ENCODE data around the gene PPARA.

PPARA gene

DNA sequence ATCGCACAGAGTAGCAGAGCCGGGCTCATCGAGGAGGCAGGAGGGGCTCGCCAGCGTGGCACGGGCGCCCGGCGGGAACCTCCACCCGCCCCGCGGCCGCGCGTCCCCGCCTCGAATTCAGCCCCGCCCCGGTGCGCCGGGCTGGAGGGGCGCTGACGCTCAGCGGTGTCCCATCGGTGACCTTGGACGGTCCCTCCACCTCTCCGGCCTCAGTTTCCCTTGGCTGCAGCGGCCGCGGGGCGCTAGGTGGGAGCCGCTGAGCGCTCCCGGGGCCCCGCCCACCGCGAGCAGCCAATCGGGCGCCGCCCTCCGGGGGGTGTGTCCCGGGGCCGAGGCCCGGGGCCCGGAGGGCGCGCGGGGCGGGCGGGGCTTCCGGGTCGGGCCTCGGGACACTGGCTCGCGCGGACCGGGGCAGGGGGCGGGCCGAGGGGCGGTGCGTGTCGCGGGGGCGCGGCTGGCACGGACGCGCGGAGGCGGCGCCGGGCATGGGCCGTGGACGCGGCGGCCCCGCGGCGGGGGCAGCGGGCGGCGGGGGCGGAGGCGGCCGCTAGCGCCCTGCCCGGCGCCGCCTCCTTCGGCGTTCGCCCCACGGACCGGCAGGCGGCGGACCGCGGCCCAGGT, at the start of gene PPARA:
Gene PPARA (plus strand): TSS at position 493 of the 621 bp plus-strand sequence. CDS start 47,858 bp downstream, outside the sequence.
- DNase-seq: peak; percentile 82 to 87

DNA sequence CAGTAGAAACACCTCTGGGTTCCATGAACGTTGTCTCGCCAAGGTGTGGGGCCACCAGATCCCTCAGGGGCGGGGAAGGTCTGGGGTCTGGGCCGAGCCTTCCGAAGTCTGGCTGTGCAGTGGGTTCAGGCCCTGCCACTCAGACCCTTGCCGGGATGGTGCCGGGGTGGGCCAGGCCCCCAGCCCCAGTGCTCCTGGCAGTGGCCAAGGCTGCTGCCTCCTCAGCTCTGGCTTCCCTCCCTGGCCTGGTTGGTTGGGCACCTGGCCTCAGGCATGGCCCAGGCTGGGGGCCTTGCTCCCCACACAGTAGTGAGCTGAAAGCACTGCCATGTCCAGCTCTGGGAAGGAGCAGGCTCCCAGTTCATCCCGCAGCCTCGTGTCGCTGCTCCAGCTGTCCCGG, 48.2 kb upstream of the PPARA start:
- no peak for DNase-seq

DNA sequence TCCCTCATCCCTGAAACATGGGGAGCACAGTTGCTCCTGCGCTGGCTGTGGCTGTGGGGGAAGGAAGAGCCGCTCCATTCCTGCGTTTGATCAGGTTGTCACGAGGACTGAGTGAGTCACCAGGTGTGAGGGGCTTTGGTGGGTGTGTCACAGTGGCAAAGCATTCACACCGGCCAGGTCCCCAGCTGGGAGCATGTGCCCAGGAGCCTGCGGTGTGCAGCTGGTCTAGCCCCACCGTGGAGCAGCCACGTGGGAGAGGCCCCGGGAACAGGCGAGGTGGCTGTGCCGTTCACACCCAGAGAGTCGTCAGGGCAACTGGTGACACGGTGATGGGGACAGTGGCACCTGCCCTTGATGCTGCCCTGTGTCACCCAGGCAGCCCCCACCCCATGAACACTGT, 47.6 kb upstream of the PPARA start:
- DNase-seq: no peak

DNA sequence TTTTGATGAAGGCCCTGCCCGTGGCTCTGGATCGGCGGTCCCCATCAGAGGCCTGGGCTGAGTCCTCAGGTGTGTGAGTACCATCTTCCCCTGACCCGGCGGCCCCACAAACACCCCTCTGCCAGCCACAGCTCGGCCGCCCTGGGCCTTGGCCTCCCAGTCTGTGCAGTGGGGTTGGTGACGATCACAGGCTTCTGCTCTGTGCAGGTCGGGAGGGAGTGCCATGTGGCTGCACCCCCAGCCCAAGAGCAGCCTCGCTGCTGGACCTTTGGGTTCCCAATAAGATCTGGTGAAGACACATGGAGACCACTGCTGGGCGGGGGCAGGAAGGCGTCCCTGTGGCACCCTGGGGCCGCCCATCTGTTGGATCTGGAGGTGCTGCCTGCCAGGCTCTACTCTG, 47.1 kb upstream of the PPARA start:
- DNase-seq: no peak

DNA sequence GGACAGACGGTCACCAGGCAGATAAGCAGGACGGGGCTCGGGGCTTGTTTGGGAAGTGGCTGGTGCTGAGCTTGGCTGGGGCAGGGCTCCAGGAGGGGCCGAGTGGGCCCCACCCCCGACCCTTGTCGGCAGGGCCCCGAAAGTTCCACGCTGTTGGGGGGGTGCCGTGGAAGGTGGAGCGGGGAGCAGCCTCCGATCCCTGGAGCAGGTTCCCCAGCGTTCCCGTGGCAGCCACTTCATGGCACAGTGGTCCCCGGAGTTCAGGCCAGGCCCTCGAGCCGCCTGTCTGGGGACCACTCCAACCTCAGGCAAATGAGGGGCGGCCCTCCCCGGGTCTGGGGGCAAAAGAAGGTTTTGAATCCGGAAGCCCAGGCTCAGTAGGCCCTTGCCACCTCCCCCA, 46.7 kb upstream of the PPARA start:
- DNase-seq: no peak

DNA sequence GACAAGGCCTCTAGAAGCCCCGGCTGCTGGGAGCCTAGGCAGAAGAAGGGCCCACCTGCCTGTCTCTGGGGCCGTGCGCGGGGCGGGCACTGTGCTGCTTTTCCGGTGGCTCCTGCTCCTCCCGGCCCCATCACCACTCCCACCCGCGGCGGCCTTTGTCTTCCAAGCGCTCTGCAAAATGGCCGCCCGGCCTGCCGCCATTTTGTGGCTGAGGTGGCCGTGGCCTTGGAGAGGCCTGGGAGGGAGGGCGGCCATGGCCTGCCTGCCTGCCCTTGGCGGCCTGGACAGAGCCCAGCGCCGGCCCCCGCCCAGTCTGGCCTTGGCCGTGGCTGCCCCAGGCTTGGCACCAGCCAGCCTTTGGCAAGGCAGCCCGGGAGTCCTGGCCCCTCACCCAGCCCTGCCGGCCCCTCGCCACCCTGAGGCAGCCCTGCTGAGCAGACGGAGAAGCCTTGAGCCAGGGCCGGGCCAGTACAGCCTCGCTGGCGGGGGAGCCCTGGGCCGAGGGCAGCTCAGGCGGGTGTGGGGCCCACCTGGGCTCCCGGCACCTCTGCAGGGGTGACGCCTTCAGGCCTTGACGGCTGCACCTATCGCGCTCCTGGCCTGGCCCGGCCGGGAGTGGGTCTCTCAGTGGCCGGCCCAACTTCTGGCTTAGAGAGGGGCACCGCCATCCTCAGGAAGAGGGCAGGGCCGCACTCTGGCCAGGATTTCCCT, 46.0 kb upstream of the PPARA start:
- DNase-seq: peak; percentile 53 to 67

DNA sequence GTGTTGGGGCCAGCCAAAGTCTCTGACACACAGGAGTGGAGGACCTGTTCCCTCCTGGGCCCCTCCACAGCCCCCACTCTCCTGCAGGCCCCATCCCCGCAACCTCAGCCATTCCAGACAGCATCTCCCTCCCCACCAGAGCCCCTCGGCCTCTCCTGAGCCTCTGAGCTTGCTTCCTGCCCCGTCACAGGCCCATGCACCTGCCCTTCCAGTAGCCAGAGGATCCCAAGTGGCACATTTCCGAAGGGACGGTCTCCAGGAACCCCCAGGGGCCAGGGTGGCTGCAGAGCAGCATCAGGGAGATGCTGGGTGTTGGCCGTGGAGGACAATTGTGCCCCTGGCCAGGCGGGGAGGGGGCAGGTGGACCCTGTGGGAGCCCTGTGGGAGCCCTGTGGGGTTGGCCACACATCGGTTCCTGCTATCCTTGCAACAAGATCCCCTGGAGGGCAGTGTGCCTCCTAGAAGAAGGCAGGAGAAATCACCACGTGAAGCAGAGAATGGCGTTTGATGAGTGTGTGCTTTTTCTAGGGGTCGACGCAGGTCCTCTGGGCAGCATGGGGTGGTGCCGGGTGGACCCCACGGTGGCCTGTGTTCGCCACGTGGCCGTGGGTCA, 45.3 kb upstream of the PPARA start:
- DNase-seq: no peak

DNA sequence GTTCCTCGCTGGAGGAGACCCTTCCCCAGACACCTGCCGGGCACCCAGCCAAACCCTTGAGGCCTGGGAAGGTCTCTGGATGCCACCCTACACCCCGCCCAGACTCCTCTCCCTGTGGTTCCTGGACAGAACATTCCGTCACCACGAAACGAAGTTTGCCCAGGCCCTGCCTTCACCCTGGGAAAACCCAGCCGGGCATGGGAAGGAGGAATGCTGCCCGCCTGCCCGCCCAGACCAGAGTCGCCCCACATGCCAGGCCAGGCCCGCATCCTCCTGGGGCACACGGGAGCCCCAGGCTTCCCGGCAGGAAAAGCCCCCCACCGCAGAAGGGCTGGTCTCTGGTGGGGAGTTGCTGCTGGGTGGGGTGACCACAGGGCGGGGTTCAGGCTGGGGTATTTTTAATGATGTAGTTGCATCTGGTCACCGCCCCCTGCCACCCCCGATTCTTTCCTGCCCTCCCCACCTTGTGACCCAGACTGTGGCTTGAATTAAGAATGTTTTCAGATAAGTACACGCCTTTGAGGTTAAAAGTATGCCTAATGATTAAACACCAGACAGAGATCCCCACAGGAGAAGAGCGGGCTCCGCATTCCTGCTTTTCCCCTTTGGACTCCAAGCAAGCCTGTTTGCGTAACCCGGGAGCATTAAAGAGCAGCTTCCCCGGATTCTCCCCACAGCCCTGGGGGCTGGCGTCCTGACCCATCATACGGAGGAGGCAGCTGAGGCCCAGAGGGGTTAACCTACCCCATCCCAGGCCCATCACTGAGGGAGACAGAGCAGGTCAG, 44.6 kb upstream of the PPARA start:
- DNase-seq: no peak

DNA sequence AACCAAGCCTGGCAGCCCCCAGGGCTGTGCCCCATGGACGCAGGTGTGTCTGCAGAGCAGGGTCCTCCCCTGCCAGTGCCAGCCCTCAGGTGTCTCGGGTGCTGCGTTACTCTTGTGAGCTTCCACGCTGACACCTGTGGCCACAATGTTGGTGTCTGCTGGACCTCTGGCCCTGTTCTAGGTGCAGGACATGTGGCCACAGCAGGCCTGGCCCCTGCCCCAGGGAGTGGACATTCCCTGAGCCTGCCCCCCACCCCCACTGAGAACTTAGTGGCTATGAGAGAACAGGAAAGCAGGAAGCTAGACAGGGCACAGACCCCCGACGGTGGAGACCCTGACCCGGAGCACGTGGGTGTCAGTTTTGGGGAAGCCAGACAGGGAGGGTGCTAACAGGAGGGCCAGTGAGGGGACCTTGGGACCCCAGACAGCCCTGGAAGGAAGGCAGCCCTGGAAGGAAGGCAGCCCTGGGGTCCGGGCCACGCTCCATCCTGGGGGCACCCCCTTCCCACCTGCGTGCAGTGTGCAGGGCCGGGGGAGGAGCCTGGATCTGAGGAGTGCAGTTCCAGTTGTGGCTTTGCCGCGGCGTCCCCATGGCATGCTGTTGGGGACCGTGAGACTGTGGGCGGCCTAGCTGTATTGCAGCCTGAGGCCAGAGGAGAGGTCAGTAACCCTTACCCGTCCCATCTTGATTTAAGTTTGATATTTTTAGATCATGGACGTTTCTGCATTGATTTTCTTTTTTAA, 43.9 kb upstream of the PPARA start:
- DNase-seq: no peak

DNA sequence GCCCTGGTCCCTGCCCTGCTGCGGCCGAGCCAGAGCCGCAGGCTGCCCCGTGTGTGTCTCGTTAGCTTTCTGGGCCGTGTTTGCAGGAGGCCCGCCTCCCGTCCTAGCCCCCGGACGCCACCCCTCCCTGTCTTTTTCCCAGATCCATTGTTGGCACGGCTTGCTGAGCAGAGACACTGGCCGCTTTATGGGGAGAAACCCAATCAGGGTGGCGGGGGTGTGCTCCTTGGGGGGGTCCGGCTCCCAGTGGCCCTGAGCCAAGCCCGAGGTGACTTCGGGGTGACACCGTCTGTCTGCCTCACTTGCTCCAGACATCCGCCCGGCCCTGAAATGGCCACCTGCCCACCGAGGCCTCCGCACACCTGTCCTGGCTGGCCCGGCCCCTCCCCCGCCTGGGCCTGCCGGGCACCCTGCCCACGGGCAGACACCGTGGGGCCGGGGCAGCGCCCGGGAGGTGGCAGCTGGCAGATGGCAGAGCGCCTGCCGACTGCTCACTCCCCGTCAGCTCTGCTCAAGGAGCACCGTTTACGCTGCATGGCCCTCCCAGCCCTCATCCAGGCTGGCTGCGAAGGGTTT, 43.1 kb upstream of the PPARA start:
- peak; percentile 73 to 86 for DNase-seq

DNA sequence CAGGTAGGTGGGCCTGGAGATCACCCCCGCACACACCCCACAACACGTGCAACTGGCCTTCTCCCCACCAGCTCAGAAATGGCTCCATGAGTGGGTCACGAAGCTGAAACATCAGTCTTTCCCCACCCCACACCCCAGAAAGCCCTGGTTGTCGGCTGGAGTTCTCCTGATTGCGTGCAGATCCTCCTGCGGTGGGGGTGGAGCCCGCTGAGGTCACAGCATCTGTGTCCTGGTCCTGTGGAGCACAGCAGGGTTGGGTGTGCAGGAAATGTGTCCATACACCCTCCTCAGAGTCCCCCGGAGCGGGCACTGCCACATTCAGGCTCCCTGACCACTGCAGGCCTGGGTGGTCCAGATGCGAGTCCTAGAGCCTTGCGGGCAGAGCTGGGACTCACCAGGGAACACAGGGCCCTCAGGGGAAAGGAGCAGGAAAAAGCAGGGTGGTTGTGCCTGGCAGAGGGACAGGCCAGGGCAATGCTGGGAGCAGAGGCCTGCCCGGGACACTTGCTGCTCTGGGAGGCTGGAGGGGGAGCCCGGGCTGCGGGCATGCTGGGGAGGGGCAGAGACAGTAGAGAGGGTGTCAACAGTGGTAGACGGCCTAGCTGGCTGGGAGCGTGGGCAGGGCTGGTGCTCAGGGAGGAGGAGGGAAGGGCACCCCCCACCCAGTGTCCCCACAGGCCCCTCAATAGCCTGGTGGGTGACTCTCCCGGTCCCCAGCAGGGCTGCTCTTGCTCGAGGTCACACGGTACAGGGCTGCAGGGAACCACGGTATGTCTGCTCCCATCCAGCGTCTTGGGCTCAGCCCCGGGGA, 42.4 kb upstream of the PPARA start:
- DNase-seq: peak in 1 of 2 donors; percentile 44

DNA sequence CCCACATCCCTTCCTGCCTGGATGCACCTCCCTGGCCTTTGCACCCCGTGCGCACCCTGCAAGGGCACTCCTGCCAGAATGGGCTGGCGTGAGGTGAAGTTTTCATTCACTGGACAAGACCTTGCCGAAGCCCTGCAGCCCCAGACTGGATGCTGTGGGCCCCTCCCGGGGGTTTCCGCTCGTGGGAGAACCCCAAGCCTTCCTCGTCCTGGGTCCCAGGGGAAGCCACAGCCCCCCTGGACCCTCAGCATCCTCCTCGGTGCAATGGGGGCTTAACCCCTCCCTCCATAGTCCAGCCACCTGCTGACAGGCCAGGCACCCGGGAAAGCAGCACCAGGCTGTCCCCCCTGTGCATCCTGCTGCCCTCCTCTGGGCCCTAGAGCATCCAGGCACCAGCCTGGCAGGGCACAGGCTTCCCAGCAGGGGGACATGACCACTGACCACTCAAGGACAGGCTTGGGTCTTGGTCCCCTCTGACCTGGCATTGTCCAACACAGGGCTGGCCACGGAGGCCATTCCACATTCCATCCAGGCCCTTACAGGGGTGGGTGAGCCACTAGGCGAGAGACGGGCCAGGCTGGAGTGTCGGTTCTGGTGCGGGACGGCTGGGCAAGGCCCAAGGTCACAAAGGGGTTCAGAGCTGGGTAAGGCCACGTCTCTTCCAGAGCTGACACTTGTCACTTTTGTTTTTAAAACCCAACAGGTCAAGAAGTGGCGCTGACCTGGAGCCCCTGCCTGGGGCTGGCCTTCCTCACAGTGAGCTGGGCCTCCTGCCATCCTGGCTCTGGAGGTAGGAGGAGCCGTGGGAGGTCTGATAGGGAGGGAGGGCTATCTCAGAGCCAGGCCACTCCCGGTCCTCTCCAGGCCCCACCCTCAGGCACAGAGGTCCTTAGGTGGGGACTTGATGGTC, 41.5 kb upstream of the PPARA start:
- no peak for DNase-seq

DNA sequence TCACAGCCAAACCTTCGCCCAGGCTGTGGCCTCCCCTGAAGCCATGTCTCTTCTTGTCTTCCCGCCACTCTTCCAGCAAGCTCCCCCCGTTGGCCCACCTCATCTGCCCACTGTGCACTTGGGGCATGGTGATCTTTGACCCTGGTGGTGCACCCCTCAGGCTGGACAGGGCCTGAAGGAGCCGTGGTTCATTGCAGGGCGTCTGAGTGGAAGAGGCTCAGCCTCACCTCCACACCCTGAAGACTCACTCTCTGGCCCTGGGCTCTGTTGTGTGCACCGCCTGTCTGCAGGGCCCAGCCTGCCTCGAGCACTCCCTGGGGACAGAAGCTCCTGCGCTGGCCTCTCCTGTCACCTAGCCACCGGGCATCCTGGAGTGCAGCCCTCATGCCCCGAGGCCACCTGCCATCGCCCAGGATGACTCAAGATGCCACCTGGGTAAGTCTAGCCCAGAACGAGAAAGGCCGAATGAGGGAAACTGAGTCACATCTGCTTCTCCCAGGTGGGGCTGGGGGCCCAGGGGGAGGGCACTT, 40.8 kb upstream of the PPARA start:
- no peak for DNase-seq

DNA sequence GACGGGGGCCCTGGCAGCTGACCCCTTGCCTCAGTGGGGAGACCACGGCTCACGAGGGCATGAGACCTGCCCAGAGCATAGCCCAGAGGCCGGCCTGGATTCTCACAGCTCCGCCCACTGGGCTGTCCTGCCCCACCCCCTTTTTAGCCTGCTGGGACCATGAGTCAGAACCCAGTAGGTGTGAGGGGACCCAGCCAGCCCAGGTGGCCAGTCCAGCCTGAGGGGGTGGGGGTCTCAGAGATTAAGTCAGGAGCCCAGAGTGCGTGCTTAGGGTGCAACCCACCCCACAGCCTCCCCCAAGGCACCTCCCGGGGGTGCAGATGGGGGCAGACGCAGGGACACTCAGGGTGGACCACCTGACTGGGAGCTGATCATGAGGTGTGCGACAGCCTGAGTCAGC, 40.1 kb upstream of the PPARA start:
- no peak for DNase-seq

DNA sequence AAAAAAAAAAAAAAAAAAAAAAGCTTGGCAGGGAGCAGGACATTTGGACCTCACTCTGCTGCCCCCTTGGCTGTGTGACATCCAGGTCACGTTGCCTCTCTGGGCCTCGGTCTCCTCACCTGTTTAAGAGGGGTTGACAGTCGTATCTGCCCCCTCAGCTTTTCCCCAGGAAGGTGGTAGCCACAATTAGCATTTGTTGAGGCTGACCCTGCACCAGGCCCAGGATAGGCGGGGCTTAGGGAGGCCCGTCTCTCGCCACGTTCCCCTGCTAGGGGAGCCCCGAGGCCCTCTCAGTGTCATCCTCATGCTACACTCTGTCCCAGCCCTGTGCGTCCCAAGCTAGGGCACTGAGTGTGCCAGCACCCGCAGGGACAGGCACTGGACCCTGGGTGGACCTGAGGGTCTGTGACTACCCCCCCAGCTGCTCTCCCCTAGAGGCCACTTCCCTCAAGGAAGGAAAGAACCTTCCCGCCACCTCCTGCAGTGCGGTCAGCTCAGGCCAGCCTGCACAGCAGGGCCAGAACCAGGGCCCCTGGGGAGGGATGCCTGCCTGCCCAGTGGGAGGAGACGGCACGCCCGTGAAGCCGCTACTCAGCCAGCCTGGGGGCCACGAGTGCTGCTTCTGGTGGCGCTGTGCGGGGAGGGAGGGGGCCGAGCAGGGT, 38.5 kb upstream of the PPARA start:
- DNase-seq: no peak

DNA sequence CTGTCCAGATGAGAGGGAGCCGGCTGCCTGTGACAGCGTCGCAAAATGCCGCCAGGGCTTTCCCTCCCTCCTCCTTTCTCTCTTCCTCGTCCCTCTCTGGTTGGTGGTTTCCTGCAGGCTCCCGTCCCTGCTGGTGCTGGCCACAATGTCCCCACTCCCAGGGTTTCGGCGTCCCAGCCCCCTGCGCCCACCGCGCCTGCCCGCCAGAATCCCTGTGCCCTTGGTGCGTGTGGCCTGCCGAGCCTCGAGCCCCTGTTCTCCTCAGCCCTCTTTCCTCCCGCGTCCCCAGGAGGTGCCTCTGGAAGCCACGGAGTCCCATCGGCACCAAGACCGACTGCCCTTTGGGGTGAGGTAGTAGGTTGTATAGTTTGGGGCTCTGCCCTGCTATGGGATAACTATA, 37.9 kb upstream of the PPARA start:
- DNase-seq: no peak

DNA sequence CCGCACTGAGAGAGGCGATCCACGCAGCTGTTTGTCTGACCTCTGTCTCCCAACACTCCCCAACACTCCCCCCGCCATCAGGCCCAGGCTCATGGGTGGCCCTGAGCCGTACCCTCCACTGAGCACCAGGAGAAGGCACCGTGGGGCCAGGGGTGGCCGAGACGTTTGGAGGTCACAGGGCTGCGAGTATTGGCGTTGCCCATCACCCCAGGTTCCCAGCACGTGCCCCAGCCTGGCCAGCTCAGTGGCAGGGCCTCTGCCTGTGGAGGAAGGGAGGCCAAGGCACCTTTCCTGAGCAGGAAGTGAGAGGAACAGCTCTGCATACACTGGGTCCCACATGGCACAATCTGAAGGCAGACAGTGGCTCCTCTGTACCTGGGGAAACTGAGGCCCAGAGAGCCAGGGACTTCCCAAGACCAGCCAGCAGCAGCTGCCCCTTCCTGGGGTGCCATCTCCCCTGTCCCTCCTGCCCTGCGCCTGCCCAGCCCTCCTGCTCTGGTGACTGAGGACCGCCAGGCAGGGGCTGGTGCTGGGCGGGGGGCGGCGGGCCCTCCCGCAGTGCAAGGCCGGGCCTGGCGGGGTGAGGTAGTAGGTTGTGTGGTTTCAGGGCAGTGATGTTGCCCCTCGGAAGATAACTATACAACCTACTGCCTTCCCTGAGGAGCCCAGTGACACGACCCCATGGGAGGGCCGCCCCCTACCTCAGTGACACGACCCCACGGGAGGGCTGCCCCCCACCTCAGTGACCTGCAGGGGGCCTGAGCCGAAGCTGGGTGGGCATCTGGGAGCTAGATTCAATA, 37.0 kb upstream of the PPARA start:
- DNase-seq: no peak

DNA sequence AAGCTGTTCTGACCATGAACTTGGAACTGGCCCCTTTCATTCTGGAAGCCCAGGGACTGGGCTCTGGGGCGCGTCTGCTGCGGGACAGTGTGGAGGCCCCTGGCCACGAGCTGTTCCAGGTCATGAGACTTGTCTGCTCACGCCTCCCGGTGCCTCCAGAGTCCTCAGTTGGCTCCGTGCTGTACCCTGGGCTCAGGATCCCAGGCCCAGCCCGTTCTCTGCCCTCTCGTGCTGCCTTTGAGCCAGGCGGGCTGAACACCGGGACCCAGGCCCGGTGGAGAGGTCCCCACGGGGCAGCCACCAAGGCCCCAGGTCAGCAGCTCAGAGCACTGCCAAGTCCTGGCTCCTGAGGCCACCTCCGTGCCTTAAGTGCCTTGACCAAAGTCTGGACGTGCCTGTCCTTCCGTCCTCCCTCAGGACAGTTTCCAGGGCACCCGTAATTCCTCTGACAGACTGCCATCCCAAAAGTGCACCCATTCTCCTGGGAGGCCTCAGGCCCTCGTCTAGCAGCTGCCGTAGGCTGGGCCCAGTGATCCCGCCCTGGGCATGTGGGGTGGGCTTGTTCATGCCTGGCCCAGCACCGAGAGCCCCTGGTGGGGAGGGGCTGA, 36.3 kb upstream of the PPARA start:
- no peak for DNase-seq
